GM13977 (cell line): ENCODE results near the gene CSNK1G2.

ENCODE experiments used
- DNase-seq: peaks from one replicate; pipeline ENCODE4 v3.0.0; 2012; ENCODE audit warnings: low spot score
- in situ Hi-C: fragments of 300-500 bp; cut with MboI; formaldehyde crosslinking; loops from one replicate; pipeline ENCODE4 v1.12.0; 2022; ENCODE audit warnings: low sequenced_read_pairs, low pct_unique_long_range_greater_than_20kb, mixed read lengths, inconsistent platforms; ENCODE audit not compliant: unreplicated experiment
- TF ChIP-seq, protein P1 (sequence below): IDR thresholded peaks from 2 replicates; pipeline ENCODE4 v1.5.1; 2012; ENCODE audit warnings: mild to moderate bottlenecking, control low read depth; ENCODE audit not compliant: insufficient read depth; ENCODE audit errors: extremely low read depth, missing control alignments

CSNK1G2 gene

GRCh38 chr19:1990230-1991017 lies 49.5 kb downstream of the CSNK1G2 start:
- DNase-seq, result no peak
- TF ChIP-seq, protein P1, sequence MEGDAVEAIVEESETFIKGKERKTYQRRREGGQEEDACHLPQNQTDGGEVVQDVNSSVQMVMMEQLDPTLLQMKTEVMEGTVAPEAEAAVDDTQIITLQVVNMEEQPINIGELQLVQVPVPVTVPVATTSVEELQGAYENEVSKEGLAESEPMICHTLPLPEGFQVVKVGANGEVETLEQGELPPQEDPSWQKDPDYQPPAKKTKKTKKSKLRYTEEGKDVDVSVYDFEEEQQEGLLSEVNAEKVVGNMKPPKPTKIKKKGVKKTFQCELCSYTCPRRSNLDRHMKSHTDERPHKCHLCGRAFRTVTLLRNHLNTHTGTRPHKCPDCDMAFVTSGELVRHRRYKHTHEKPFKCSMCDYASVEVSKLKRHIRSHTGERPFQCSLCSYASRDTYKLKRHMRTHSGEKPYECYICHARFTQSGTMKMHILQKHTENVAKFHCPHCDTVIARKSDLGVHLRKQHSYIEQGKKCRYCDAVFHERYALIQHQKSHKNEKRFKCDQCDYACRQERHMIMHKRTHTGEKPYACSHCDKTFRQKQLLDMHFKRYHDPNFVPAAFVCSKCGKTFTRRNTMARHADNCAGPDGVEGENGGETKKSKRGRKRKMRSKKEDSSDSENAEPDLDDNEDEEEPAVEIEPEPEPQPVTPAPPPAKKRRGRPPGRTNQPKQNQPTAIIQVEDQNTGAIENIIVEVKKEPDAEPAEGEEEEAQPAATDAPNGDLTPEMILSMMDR, result no peak
- in situ Hi-C loops, result no loop called here

- TF ChIP-seq, protein P1, result no peak
- in situ Hi-C loops, result no loop called here
- DNase-seq, result no peak
Measured at GRCh38 chr19:1991018-1991913, 50.3 kb downstream of the CSNK1G2 start.

- TF ChIP-seq, protein P1, result no peak
- DNase-seq, result no peak
- in situ Hi-C loops, result no loop called here
Measured at GRCh38 chr19:1992759-1993260, 51.8 kb downstream of the CSNK1G2 start.

DNA sequence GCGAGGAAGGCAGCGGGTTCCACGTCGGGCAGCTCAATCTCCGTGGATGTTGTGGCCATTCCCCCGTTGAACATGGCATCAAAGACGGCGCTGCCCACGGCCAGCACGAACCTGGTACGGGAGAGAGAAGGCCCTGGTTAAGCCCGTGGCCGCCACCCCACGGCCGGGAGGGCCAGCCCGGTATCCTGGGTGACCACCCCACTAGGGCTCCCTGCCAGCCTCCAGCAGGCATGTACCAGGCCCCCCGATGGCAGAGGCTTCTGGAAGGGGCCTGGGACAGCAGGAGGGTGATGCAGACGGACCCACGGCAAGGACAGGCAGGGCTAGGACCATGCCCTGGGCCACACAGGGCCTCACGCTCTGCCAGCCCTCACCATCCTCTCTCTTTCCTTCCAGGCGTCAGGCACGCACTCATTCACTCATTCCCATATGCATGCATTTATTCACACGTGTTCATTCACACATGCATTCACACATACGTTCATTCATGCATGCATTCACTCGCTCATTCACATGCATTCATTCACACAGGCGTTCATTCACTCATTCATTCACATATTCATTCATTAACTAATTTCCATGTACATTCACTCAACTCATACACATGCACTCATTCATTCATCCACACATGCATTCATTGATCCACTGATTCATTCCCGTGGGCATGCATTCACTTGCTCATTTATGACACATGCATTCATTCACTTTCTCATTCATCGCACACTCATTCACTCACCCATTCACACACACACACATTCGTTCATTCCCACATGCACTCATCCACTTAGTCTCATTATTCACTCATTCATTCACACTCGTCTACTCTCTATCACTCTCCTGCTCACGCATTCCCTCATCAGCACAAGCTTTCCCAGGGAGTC lies 56.6 kb downstream of the CSNK1G2 start:
- no peak for DNase-seq
- in situ Hi-C loops, result no loop called here
- TF ChIP-seq, protein P1, result no peak

DNA sequence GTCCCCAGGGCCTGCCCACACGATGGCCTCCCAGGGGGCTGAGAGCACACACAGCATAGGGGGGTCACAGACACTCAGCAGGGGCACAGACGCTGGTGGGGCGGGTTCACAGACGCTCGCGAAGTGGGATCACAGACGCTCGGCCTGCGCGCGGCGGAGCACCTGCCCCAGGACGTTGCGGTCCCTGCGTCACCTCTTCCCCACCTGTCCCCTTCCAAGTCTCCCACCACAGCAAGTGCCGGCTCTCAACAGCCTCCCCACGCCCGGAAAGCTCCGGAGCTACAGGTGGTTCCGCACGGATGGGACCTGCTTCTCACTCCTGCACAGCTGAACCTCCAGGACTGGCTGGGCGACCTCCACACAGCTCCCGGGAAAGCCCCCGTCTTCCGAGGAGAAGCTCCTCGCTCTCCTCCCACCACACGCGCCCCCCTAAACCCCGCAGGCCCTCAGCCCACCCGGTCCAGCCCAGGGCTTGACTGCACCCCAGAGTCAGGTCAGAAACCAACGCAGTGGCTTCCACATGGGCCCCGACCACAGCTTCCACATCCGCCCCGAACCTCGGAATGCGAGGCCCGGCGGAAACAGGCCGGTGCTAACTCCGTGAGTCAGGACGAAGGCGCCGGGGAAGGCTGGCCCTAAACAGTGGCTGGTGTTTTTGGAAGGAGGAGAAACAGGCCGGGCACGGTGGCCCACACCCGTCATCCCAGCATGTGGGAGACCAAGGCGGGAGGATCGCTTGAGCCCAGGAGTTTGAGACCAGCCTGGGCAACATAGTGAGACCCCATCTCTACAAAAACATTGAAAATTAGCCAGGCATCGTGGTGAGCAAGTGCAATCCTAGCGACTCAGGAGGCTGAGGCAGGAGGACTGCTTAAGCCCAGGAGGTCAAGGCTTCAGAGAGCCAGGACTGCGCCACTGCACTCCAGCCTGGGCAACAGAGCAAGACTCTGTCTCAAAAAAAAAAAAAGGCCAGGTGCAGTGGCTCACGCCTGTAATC lies 58.0 kb downstream of the CSNK1G2 start:
- DNase-seq, result no peak
- TF ChIP-seq, protein P1, result no peak
- in situ Hi-C loops, result no loop called here
